GM12864 (cell line): Measurements from ENCODE around the gene ACTR1B.
"Not testable (repeated sequence)": the region's sequence is repeated elsewhere in the genome, so short reads cannot be mapped to it uniquely, and the experiment has no call there.

Source experiments
- DNase-seq: peaks from one replicate; pipeline ENCODE4 v3.0.0-alpha.2; 2011; ENCODE audit warnings: low read depth
- H3K4me3 ChIP-seq: 2 replicates; pipeline ENCODE4 v1.5.1; 2011; ENCODE audit warnings: mild to moderate bottlenecking, low read depth, low read length, control low read depth
- CTCF ChIP-seq: IDR thresholded peaks from 2 replicates; pipeline ENCODE4 v1.5.1; 2011; ENCODE audit warnings: low read depth, mild to moderate bottlenecking, moderate library complexity, low read length, control low read depth, inconsistent platforms; ENCODE audit errors: missing control alignments

Gene ACTR1B

GRCh38 chr2:97691166-97691565 is 27.3 kb upstream of the ACTR1B start:
- DNase-seq = no peak
- no peak for TF ChIP-seq CTCF

DNA sequence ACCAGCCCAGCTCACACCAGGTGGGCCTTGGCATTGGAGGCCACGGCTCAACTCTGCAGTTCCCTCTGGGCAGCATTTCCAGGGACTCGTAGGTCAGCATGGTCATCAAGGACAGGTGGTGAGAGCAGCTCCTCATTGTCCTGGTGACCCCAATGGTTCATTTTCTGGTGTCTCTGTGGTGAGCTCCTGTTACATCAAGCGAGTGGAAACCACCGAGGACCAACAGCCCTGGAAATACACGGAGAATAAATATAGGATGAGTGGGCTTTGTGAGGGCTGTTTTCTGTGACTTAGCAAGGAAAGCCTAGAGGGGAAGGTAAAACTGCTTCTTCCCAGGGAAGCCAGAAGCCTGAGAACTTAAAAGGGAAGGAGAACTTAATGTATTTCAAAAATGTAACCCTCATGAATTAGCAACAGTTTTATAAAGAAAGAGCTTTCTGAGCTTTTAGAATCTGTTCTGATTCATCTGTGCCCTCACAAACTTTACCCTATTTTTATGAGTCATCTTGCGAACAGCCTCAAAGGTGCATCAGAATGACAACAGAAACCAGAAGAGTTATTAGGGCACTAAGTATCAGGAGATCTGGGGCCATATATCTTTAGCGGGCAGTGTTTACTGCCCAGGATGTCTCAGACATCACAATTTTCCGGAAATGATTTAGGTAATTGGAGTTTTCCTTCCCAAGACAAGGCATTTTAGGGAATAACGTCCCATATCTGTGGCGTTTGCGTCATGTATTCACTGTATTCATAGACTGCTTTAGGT is 24.4 kb upstream of the ACTR1B start:
- H3K4me3 ChIP-seq = no peak overlapping the region
- TF ChIP-seq CTCF = no peak
- no peak for DNase-seq

More at GRCh38 chr2:97691166-97691565, 27.3 kb upstream of the ACTR1B start:
- H3K4me3 ChIP-seq = no peak overlapping the region

GRCh38 chr2:97687235-97687634 is 23.4 kb upstream of the ACTR1B start:
- not testable (repeated sequence) for H3K4me3 ChIP-seq, DNase-seq

DNA sequence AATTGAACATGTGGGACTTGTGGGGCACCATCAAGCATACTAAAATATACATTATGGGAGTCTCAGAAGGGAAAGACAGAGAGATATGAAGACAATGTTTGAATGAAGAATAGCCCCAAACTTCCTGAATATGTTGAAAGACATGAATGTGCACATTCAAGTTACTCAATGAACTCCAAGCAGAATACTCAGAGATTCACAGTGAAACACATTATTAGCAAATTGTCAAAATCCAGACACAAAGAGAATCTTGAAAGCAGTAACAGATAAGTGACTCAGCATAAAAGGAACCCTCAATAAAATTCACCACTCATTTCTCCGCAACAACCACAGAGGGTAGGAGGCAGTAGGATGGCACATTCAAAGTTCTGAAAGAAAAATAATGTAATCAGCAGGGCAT is 14.5 kb upstream of the ACTR1B start:
- no peak for DNase-seq
- no peak overlapping the region for H3K4me3 ChIP-seq
- no peak for TF ChIP-seq CTCF

- no peak overlapping the region for H3K4me3 ChIP-seq
- TF ChIP-seq CTCF = no peak
- no peak for DNase-seq
Measured at GRCh38 chr2:97677480-97677879, 13.6 kb upstream of the ACTR1B start.

DNA sequence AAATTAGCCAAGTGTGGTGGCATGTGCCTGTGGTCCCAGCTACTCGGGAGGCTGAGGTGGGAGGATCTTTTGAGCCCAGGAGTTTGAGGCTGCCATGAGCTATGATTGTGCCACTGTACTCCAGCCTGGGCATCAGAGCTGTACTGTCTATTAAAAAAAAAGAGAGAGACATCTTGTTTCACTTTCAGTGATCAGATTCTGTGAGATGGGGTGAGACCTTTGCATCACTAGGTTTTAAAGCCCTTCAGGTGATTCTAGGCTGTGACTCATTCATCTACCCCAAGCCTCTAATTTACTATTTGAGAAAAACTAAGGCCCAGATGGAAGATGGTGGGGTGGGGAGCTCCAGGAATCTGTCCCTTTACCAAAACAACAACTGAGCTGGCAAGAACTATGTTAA is 12.8 kb upstream of the ACTR1B start:
- no peak overlapping the region for H3K4me3 ChIP-seq
- DNase-seq = no peak
- TF ChIP-seq CTCF = no peak

DNA sequence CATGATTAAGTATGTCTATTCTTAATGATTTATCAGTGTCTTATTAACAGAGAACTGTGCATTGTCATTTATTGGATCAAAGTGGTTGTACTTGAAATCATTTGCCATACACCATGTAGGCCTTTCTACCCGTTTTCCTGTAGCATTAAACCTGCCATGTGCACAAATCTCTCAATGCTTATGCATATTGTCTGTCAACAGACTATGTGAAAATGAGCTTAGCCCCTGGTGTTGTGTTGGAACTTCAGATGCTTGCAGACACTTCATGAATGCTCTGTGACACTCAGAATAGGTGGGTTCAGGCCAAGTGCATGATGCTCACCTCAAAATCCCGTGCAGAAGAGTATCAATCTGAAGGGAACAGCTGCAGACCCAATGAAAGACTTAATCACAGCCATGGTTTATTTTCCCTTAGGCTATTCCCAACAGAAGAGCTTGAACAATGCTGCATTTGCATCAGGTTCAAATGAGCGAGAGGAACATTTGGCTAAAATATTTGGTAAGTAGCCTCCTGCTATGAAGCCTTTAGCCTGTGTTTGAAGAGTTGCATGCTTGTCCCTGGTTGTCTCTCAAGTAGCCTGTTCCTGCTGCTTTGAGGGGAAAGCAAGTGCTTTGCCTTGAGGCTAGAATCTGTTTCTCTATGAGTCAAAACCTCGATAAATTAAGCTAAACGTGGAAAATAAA is 11.7 kb upstream of the ACTR1B start:
- no peak for DNase-seq
- no peak for TF ChIP-seq CTCF
- no peak overlapping the region for H3K4me3 ChIP-seq
